C4-2B (cell line): ENCODE results near the gene NXF1.
A peak's percentile ranks its signal among the peaks of the same experiment; 100 is the strongest.

Experiments used
- H3K27ac ChIP-seq: fragments of 450-650 bp; 2 replicates; pipeline ENCODE4 v1.5.1; 2017
- CTCF ChIP-seq: fragments of 450-650 bp; conservative IDR thresholded peaks from 2 replicates; pipeline ENCODE4 v1.5.1; 2017; ENCODE audit warnings: mild to moderate bottlenecking
- ZFX ChIP-seq: fragments of 450-650 bp; IDR thresholded peaks from 2 replicates; pipeline ENCODE4 v1.6.1; 2017

Gene NXF1

DNA sequence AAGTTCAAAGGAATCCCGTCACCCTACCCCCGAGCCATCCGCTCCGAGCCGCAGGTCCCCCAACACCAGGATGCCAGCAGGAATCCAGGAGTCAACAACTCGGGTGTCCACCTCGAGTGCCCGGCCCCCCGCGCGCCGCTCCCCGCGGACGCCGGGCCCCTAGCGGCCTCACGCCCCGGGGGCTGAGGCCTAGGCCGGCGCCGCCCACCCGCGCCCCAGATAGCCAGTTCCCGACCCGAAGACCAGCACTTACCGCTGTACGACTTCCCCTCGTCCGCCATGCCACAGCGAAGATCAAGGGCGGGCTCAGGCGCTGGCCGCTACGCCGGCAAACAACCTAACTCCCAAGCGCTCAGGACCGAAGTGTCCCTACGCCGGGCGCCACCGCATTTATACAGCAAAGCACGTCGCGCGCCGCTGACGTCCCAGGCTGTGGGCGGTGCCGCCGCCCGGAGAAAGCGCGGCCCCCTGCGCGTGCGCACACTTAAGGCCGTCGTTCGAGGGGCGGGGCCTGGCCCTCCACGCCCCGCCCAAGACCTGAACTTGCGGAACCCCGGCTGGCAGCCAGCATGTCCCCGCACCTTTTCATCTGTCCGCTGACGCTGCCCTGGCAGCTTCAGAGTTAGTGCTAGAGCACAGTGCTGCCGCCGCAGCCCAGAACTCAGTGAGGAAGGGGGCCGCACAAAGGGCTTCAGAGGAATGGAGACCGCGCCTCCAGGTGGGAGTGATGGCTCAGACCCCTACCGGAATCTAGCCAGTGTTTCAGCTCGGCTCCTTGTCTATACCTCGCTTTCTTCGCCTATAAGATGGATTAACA lies at the start of gene NXF1:
Gene NXF1, minus strand, starts transcription at position 365 of the 817 bp plus-strand sequence. Its CDS starts 84 bp downstream, at position 281.
- H3K27ac ChIP-seq = peak within 1 kb of the TSS; percentile 83
- peak; percentile 95 for TF ChIP-seq ZFX
- no peak for TF ChIP-seq CTCF

DNA sequence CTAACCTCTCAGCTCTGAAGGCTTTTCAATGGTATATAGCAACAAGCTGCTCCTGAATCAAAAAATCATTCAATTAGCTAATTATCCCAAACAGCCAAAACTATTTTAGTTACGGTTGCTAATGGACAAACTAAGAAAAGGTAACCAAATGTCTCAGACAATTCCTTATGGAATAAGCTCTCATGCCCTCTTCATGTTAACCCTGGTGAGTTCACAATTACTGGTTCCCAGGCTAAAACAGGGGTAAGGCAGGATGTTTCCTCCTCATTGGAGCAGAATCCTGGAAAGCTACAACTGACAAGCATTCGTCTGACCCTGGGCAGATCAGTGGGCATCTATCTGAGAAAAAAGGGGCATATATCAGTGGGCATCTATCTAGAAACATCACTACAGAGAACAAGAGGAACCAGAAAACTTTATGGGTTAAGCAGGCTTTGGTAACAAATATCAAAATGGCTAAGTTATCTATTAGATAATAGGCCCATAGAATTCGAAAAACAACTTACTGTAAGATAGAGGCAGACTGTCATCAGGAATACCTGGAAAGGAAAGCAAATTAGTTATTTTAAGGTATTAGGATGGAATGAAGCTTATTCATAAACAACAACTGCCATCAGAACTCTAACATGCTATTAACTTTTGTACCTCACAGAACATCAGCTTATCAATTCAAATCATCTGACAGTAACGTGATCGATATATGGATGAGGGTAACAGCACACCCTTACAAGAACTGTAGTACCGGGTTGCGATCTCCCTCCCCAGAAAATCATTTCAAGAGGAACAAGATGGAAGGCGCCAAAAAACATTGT lies 49.0 kb upstream of the NXF1 start:
- peak overlapping the region; percentile 99; the same call in 1 of the 2 replicates for H3K27ac ChIP-seq
- TF ChIP-seq ZFX (no peak), CTCF (no peak)

DNA sequence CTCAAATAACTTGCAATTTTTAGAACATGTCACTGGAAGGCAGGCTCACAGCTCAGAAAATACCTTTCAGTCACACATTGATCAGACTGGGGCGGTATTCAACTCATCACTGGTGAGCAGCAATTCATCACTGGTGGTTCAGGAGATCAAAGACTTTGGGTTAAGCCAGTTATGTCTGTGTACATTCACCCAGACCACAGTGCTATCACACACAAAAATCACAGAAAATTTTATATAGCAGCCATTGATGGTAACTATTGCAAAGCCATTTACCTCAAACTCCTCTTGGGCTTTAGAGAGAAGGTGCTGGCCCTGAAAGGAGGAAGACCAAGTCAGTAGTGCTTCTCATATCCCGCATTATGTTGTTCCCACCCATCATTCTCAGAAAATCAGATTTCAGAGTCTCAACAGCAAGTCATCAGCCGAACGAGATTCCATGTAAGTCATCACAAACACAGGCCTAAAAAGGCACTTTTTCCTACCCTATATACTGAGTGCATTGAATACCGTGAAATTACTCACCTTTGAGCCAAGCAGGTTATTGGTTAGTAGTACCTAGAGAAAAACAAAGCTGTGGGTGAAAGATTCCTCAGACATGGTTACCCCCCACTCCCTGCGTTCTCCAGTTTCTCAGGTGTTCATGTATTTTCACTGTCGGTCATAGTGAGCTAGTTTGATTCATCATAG lies 48.2 kb upstream of the NXF1 start:
- TF ChIP-seq ZFX (no peak), CTCF (no peak)
- H3K27ac ChIP-seq = peak overlapping the region; percentile 5; the same call in 1 of the 2 replicates

GRCh38 chr11:62852523-62853188 lies 47.4 kb upstream of the NXF1 start:
- TF ChIP-seq CTCF (no peak), ZFX (no peak)
- no peak overlapping the region for H3K27ac ChIP-seq

DNA sequence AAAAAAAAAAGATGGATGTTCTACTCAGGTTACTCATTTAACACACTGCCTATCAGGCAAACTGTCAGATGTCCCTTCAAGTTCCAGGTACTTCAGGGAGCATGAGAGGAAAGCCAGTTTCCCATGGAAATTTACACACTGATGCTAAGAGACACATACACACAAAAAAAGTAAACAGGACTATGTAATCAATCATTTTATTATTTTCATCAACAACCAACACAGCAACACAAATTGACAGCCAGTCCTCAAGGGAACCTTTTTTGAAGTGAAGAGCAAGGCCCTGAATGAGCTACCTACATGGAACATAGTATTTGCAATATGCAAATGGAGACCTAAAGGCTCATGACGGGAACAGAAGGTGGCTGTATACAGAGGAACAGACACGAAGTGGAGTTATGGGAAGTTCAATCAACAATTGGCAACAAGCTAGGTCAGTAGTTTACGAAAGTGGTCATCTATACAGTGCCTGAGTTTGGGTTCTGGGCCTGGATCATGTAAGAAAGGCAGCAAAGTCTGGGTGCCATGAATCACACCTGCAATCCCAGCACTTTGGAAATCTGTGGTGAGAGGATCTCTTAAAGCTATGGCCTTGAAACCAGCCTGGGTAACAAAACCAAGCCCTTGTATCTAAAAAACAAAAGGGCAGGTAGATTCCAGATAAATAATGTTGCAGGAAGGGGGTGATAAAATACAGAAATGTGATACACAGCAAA lies 46.7 kb upstream of the NXF1 start:
- H3K27ac ChIP-seq = peak overlapping the region; percentile 26
- TF ChIP-seq ZFX (no peak), CTCF (no peak)

DNA sequence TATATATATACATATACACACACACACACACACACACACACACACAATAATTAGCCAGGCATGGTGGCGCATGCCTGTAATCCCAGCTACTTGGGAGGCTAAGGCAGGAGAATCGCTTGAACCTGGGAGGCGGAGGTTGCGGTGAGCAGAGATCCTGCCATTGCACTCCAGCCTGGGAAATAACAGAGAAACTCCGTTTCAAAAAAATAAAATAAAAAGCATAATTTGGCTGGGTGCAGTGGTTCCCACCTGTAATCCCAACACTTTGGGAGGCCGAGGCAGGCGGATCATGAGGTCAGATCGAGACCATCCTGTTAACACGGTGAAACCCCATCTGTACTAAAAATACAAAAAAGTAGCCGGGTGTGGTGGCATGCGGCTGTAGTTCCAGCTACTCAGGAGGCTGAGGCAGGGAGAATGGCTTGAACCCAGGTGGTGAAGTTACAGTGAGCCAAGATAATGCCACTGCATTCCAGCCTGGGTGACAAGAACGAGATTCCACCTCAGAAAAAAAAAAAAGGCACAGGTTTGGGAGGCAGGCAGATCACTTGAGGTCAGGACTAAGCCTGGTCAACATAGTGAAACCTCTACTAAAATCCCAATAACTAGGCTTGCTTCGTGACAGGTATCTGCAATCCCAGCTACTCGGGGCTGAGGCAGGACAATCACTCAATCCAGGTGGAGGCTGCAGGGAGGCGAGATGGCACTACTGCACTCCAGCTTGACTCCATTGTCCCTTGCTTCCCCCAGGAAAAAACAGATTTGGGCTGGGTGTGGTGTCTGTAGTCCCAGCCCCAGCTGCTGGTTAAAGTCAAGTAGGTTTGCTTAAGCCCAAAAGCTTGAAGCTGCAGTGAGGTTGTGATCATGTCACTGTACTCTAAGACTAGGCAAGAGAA lies 45.9 kb upstream of the NXF1 start:
- TF ChIP-seq CTCF (no peak), ZFX (no peak)
- H3K27ac ChIP-seq = peak overlapping the region; percentile 26
